B cell (primary cell): Measurements from ENCODE around the gene KRT73. TPM values are rescaled to one million over a fixed set of nuclear protein-coding genes. Genes with fewer than 3 reads are reported as not detected.

ENCODE experiments used
- ATAC-seq: fragments of 200-7000 bp; cut with Tn5 transposase; one replicate; pipeline ENCODE4 v1.10.0; 2021; ENCODE audit warnings: low read depth, mild to moderate bottlenecking, moderate number of reproducible peaks, moderate library complexity
- CTCF ChIA-PET: fragments of 350-600 bp; sonication (Branson Sonifier 250); formaldehyde crosslinking; loops from one replicate; lab custom pipeline; 2021; ENCODE audit warnings: antibody characterized with exemption, inconsistent platforms; lab: Charles Lee
- POLR2A ChIA-PET: fragments of 350-600 bp; sonication (Branson Sonifier 250); formaldehyde crosslinking; loops from one replicate; lab custom pipeline; 2021; ENCODE audit warnings: antibody characterized with exemption; lab: Charles Lee
- DNase-seq: peaks from one replicate; pipeline ENCODE4 v3.0.0; 2013
- H2AFZ ChIP-seq: 2 replicates; pipeline ENCODE4 v1.6.1; 2012; ENCODE audit warnings: mild to moderate bottlenecking, low read depth, low read length; ENCODE audit not compliant: insufficient read depth, poor library complexity, severe bottlenecking
- H3K27ac ChIP-seq, 2 donors: 1 replicate in 1 of 2; 2 replicates in 1 of 2; pipeline ENCODE4 v1.5.1; 2012 to 2013; ENCODE audit warnings: low read length in 2 of 2, mild to moderate bottlenecking in 2 of 2, moderate library complexity in 1 of 2
- H3K27me3 ChIP-seq, 4 experiments: fragments of 200-600 bp in 1 of 4; sonication (generic) in 1 of 4; replicated peaks in 1 of 4; 1 replicate in 2 of 4; 2 replicates in 2 of 4; pipeline versions ENCODE4 v1.6.1 to v1.7.0; 2013 to 2016; ENCODE audit warnings: low read length in 3 of 4, mild to moderate bottlenecking in 2 of 4, mixed read lengths in 1 of 4, moderate library complexity in 1 of 4; ENCODE audit not compliant: insufficient read depth in 4 of 4, control insufficient read depth in 3 of 4; ENCODE audit errors: control extremely low read depth in 1 of 4
- H3K36me3 ChIP-seq, 2 experiments: replicated peaks in 1 of 2; 1 replicate in 1 of 2; 2 replicates in 1 of 2; pipeline versions ENCODE4 v1.6.1 to v1.7.1; 2013; ENCODE audit warnings: low read length in 1 of 2; ENCODE audit not compliant: insufficient read depth in 2 of 2, control insufficient read depth in 1 of 2; ENCODE audit errors: control extremely low read depth in 1 of 2, extremely low read depth in 1 of 2
- H3K4me1 ChIP-seq, 2 donors: fragments of 200-600 bp in 1 of 2; sonication (generic) in 1 of 2; 1 replicate in 1 of 2; 2 replicates in 1 of 2; pipeline versions ENCODE4 v1.5.1 to v1.6.1; 2013 to 2017; ENCODE audit warnings: low read length in 2 of 2; ENCODE audit not compliant: control insufficient read depth in 2 of 2, insufficient read depth in 2 of 2
- H3K4me2 ChIP-seq: replicated peaks from 2 replicates; pipeline ENCODE3; 2012; ENCODE audit warnings: mild to moderate bottlenecking, low read depth, low read length; ENCODE audit not compliant: poor library complexity, severe bottlenecking
- H3K4me3 ChIP-seq, 5 experiments: fragments of 200-600 bp in 1 of 5; sonication (generic) in 1 of 5; 1 replicate in 3 of 5; 2 replicates in 2 of 5; pipeline versions ENCODE4 v1.5.1 to v1.7.0; 2011 to 2016; ENCODE audit warnings: low read length in 4 of 5, mild to moderate bottlenecking in 4 of 5, low read depth in 2 of 5, control low read depth in 1 of 5, moderate library complexity in 1 of 5; ENCODE audit not compliant: insufficient read depth in 1 of 5; ENCODE audit errors: control extremely low read depth in 1 of 5, extremely low read depth in 1 of 5
- H3K79me2 ChIP-seq: fragments of 200-600 bp; sonication (generic); one replicate; pipeline ENCODE4 v1.6.0; 2016; ENCODE audit warnings: low read length; ENCODE audit not compliant: control insufficient read depth, insufficient read depth
- H3K9ac ChIP-seq: fragments of 200-600 bp; sonication (generic); 2 replicates; pipeline ENCODE4 v1.6.1; 2017; ENCODE audit warnings: mild to moderate bottlenecking, low read length, moderate library complexity
- H3K9me3 ChIP-seq, 3 donors: one replicate each; pipeline versions ENCODE4 v1.6.1 to v1.7.1; 2013; ENCODE audit warnings: low read length in 2 of 3; ENCODE audit not compliant: control insufficient read depth in 2 of 3, insufficient read depth in 1 of 3; ENCODE audit errors: control extremely low read depth in 1 of 3
- H4K20me1 ChIP-seq: 2 replicates; pipeline ENCODE4 v1.6.0; 2012; ENCODE audit warnings: mild to moderate bottlenecking, low read length; ENCODE audit not compliant: insufficient read depth, control insufficient read depth, poor library complexity, severe bottlenecking
- H3K27ac Mint-ChIP-seq: one replicate; pipeline ENCODE4 v1.8.0; 2021; ENCODE audit warnings: mixed read lengths
- H3K27me3 Mint-ChIP-seq: one replicate; pipeline ENCODE4 v1.8.0; 2021; ENCODE audit warnings: mixed read lengths
- H3K4me1 Mint-ChIP-seq: one replicate; pipeline ENCODE4 v1.8.0; 2021; ENCODE audit warnings: mixed read lengths
- H3K4me3 Mint-ChIP-seq: one replicate; pipeline ENCODE4 v1.8.0; 2021; ENCODE audit warnings: mixed read lengths
- H3K9me3 Mint-ChIP-seq: one replicate; pipeline ENCODE4 v1.8.0; 2022; ENCODE audit warnings: mixed read lengths; ENCODE audit not compliant: insufficient read depth
- CTCF ChIP-seq: fragments of 200-600 bp; IDR thresholded peaks from one replicate; pipeline ENCODE4 v1.8.0; 2022; ENCODE audit warnings: antibody characterized with exemption, mild to moderate bottlenecking
- EZH2 ChIP-seq: IDR thresholded peaks from 2 replicates; pipeline ENCODE4 v1.6.1; 2012; ENCODE audit warnings: borderline replicate concordance, low read depth, mild to moderate bottlenecking, moderate library complexity, low read length; ENCODE audit not compliant: insufficient read depth, poor library complexity, severe bottlenecking
- intact Hi-C: fragments of 100-400 bp; cut with micrococcal nuclease; formaldehyde crosslinking; loops from one replicate; pipeline ENCODE4 v1.10.0; 2022
- polyA plus RNA-seq: library from polyadenylated mRNA; depleted of rRNA; stranded (reverse); fragments of >200 nt; gene quantifications from 2 replicates; pipeline ENCODE4 v1.2.3, GENCODE V29; 2012
- total RNA-seq, 2 donors: library from RNA; stranded (reverse); fragments of 120-200 nt in 1 of 2; gene quantifications; 1 replicate in 1 of 2; 2 replicates in 1 of 2; pipeline versions ENCODE4 v1.2.3 to v1.2.4, GENCODE V29; 2013 to 2022

Gene KRT73
- total and polyA plus RNA-seq, 2 donors (not counting 1 experiment from before 2014, with no cell fraction given), result 0.07 TPM; not detected in 1

- Histone ChIP-seq H3K9me3 (no peaks in the 10 kb centered on the region), H3K79me2 (no peaks in the 10 kb centered on the region), H3K4me2 (no peak overlapping the region), H3K27me3 (peaks cover 0 to 9% (median 0%) of the 10 kb centered on the region in 4 experiments), H3K4me1 (no peaks in the 10 kb centered on the region), H3K4me3 (no peak overlapping the region), H3K27ac (no peak overlapping the region), H2AFZ (no peak overlapping the region), H4K20me1 (no peaks in the 10 kb centered on the region), H3K36me3 (no peaks in the 10 kb centered on the region), H3K9ac (no peak overlapping the region)
- Mint-ChIP-seq H3K27ac (no peak overlapping the region), H3K4me3 (no peak overlapping the region), H3K27me3 (peaks cover 37% of the 10 kb centered on the region), H3K4me1 (no peaks in the 10 kb centered on the region), H3K9me3 (no peaks in the 10 kb centered on the region)
- CTCF ChIA-PET, result no interaction called here
- no peak for DNase-seq
- POLR2A ChIA-PET, result no interaction called here
- no peak for ATAC-seq
- intact Hi-C loops, result no loop called here
- TF ChIP-seq EZH2, result no peak
- TF ChIP-seq CTCF, result no peak
Measured at GRCh38 chr12:52663420-52663819, 45.1 kb upstream of the KRT73 start.

GRCh38 chr12:52662918-52663229, 44.5 kb upstream of the KRT73 start:
- Histone ChIP-seq H4K20me1 (no peaks in the 10 kb centered on the region), H2AFZ (no peak overlapping the region), H3K4me3 (no peak overlapping the region), H3K27ac (no peak overlapping the region), H3K9me3 (no peaks in the 10 kb centered on the region), H3K4me2 (no peak overlapping the region), H3K79me2 (no peaks in the 10 kb centered on the region), H3K27me3 (peaks cover 0 to 13% (median 0%) of the 10 kb centered on the region in 4 experiments), H3K36me3 (no peaks in the 10 kb centered on the region), H3K4me1 (no peaks in the 10 kb centered on the region), H3K9ac (no peak overlapping the region)
- TF ChIP-seq CTCF (no peak), EZH2 (no peak)
- Mint-ChIP-seq H3K4me3 (no peak overlapping the region), H3K27ac (no peak overlapping the region), H3K4me1 (no peaks in the 10 kb centered on the region), H3K27me3 (peaks cover 39% of the 10 kb centered on the region), H3K9me3 (no peaks in the 10 kb centered on the region)
- DNase-seq (no peak), ATAC-seq (no peak)
- CTCF ChIA-PET, result no interaction called here
- intact Hi-C loops, result no loop called here
- POLR2A ChIA-PET, result no interaction called here
